HEK293T (cell line): Measurements from ENCODE around the gene CD79B.

ENCODE experiments used
- ARNT ChIP-seq: fragments of 450-650 bp; IDR thresholded peaks from 2 replicates; pipeline ENCODE4 v1.6.1; 2017; ENCODE audit warnings: mild to moderate bottlenecking
- BHLHE40 ChIP-seq: fragments of 450-650 bp; IDR thresholded peaks from 2 replicates; pipeline ENCODE4 v1.6.1; 2016; ENCODE audit warnings: mild to moderate bottlenecking, moderate library complexity, borderline replicate concordance
- FOXK2 ChIP-seq: fragments of 450-650 bp; IDR thresholded peaks from 2 replicates; pipeline ENCODE4 v1.6.1; 2016; ENCODE audit warnings: mild to moderate bottlenecking
- FOXM1 ChIP-seq: fragments of 450-650 bp; IDR thresholded peaks from 2 replicates; pipeline ENCODE4 v1.6.1; 2017; ENCODE audit warnings: mild to moderate bottlenecking, borderline replicate concordance
- HDGF ChIP-seq: fragments of 450-650 bp; IDR thresholded peaks from 2 replicates; pipeline ENCODE4 v1.6.1; 2017; ENCODE audit warnings: antibody characterized with exemption, borderline replicate concordance
- LEF1 ChIP-seq: fragments of 450-650 bp; IDR thresholded peaks from 2 replicates; pipeline ENCODE4 v1.6.1; 2017; ENCODE audit warnings: mild to moderate bottlenecking, borderline replicate concordance
- SP1 ChIP-seq: fragments of 450-650 bp; IDR thresholded peaks from 2 replicates; pipeline ENCODE4 v1.6.1; 2017
- SUZ12 ChIP-seq: fragments of 450-650 bp; IDR thresholded peaks from 2 replicates; pipeline ENCODE4 v1.6.1; 2016; ENCODE audit warnings: mild to moderate bottlenecking

DNA sequence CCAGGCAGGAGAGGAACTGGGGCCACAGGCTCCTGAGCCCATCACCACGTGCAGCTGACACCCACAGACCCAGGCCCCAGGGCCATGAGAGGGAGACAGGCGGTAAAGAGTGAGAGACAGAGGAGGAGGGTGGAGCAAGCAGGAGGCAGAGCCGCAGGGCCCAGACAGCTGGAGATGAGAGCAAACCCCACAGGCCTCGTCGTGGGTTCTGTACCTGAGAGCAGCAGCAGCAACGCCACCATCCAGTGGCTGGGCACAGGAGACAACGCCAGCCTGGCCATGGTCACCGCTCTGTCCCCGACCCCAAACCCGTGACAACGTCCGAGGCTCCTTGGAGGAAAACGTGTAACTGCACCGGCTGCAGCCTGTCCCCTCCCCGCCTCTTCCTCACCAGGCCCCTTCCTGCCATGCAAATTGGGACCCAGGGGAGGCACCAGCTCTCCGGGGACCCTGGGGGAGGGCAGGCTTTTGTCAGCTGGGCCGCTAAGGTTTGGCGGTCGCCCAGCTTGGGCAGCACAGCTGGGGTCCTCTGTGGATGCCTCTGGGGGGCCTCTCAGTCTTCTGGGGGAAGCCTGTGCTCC is at the start of gene CD79B:
- TF ChIP-seq ARNT (no peak), FOXM1 (no peak), SUZ12 (no peak), FOXK2 (no peak), BHLHE40 (no peak), LEF1 (no peak), HDGF (no peak), SP1 (no peak)
